ENCODE results near the gene ARL8A. TPM values are rescaled to one million over a fixed set of nuclear protein-coding genes. Genes with fewer than 3 reads are reported as not detected.

ARL8A gene
- total RNA-seq, 1 donor from 2014 or later, result 59.7 TPM

- H3K36me3 ChIP-seq (ENCODE audit: control insufficient read depth, insufficient read depth, low read length), result no peaks in the 10 kb centered on the region
- TF ChIP-seq CTCF (IDR thresholded peaks at IDR 0.05; ENCODE audit: insufficient read depth, low read length, poor library complexity, severe bottlenecking), result no peak
- H3K4me3 ChIP-seq (ENCODE audit: low read depth, low read length), result no peak overlapping the region
- DNase-seq (ENCODE audit: low read depth), result no peak
- peaks cover 15% of the 10 kb centered on the region for H3K27me3 ChIP-seq (ENCODE audit: control insufficient read depth, insufficient read depth, low read length)
These were observed 32.7 kb upstream of the ARL8A start for GRCh38 chr1:202176949-202177927.

- H3K4me3 ChIP-seq (ENCODE audit: low read depth, low read length), result no peak overlapping the region
- no peak for TF ChIP-seq CTCF (IDR thresholded peaks at IDR 0.05; ENCODE audit: insufficient read depth, low read length, poor library complexity, severe bottlenecking)
- no peaks in the 10 kb centered on the region for H3K36me3 ChIP-seq (ENCODE audit: control insufficient read depth, insufficient read depth, low read length)
- no peak for DNase-seq (ENCODE audit: low read depth)
- peaks cover 6% of the 10 kb centered on the region for H3K27me3 ChIP-seq (ENCODE audit: control insufficient read depth, insufficient read depth, low read length)
These were observed 29.5 kb upstream of the ARL8A start for GRCh38 chr1:202173993-202174392.

GRCh38 chr1:202172015-202172355, 27.4 kb upstream of the ARL8A start:
- no peak for TF ChIP-seq CTCF (IDR thresholded peaks at IDR 0.05; ENCODE audit: insufficient read depth, low read length, poor library complexity, severe bottlenecking)
- no peak for DNase-seq (ENCODE audit: low read depth)
- H3K36me3 ChIP-seq (ENCODE audit: control insufficient read depth, insufficient read depth, low read length), result no peaks in the 10 kb centered on the region
- peaks cover 6% of the 10 kb centered on the region for H3K27me3 ChIP-seq (ENCODE audit: control insufficient read depth, insufficient read depth, low read length)
- no peak overlapping the region for H3K4me3 ChIP-seq (ENCODE audit: low read depth, low read length)

- Histone ChIP-seq H3K27me3 (ENCODE audit: control insufficient read depth, insufficient read depth, low read length) (peaks cover 6% of the 10 kb centered on the region), H3K4me3 (ENCODE audit: low read depth, low read length) (no peak overlapping the region), H3K36me3 (ENCODE audit: control insufficient read depth, insufficient read depth, low read length) (no peaks in the 10 kb centered on the region)
- no peak for TF ChIP-seq CTCF (IDR thresholded peaks at IDR 0.05; ENCODE audit: insufficient read depth, low read length, poor library complexity, severe bottlenecking)
- no peak for DNase-seq (ENCODE audit: low read depth)
These were observed 26.9 kb upstream of the ARL8A start for GRCh38 chr1:202171292-202172014.

GRCh38 chr1:202170726-202171125, 26.2 kb upstream of the ARL8A start:
- DNase-seq (ENCODE audit: low read depth), result no peak
- no peaks in the 10 kb centered on the region for H3K36me3 ChIP-seq (ENCODE audit: control insufficient read depth, insufficient read depth, low read length)
- peaks cover 6% of the 10 kb centered on the region for H3K27me3 ChIP-seq (ENCODE audit: control insufficient read depth, insufficient read depth, low read length)
- no peak for TF ChIP-seq CTCF (IDR thresholded peaks at IDR 0.05; ENCODE audit: insufficient read depth, low read length, poor library complexity, severe bottlenecking)
- no peak overlapping the region for H3K4me3 ChIP-seq (ENCODE audit: low read depth, low read length)
